AG09309 (cell line): ENCODE data around the gene ATXN7L1.

Source experiments
- DNase-seq: peaks from one replicate; pipeline ENCODE4 v3.0.0-alpha.2; 2010; ENCODE audit warnings: low read depth
- H3K4me3 ChIP-seq: 2 replicates; pipeline ENCODE4 v1.5.1; 2011; ENCODE audit warnings: mild to moderate bottlenecking, low read depth, low read length, moderate library complexity; ENCODE audit not compliant: control insufficient read depth
- CTCF ChIP-seq: IDR thresholded peaks from 2 replicates; pipeline ENCODE4 v1.5.1; 2011; ENCODE audit warnings: mild to moderate bottlenecking, low read depth, low read length, inconsistent platforms; ENCODE audit not compliant: insufficient read depth, control insufficient read depth; ENCODE audit errors: missing control alignments

Gene ATXN7L1

GRCh38 chr7:105806592-105807447, 69.6 kb downstream of the ATXN7L1 start:
- TF ChIP-seq CTCF, result no peak
- no peak for DNase-seq
- no peak overlapping the region for H3K4me3 ChIP-seq

- no peak overlapping the region for H3K4me3 ChIP-seq
- no peak for TF ChIP-seq CTCF
- no peak for DNase-seq
These were observed 70.9 kb downstream of the ATXN7L1 start for GRCh38 chr7:105805447-105806019.

- H3K4me3 ChIP-seq, result no peak overlapping the region
- no peak for TF ChIP-seq CTCF
- DNase-seq, result no peak
These were observed 73.0 kb downstream of the ATXN7L1 start for GRCh38 chr7:105803429-105803736.

- DNase-seq, result no peak
- no peak for TF ChIP-seq CTCF
- H3K4me3 ChIP-seq, result no peak overlapping the region
These were observed 73.6 kb downstream of the ATXN7L1 start for GRCh38 chr7:105802604-105803428.

- no peak for TF ChIP-seq CTCF
- no peak overlapping the region for H3K4me3 ChIP-seq
- no peak for DNase-seq
These were observed 75.4 kb downstream of the ATXN7L1 start for GRCh38 chr7:105800849-105801534.

GRCh38 chr7:105800442-105800841, 76.0 kb downstream of the ATXN7L1 start:
- no peak for DNase-seq

More at GRCh38 chr7:105800442-105800841, 76.0 kb downstream of the ATXN7L1 start:
- TF ChIP-seq CTCF, result no peak
- H3K4me3 ChIP-seq, result no peak overlapping the region
